Neural cell (in vitro differentiated cells): ENCODE measurements around the gene MAML3.

ENCODE experiments used
- MXI1 ChIP-seq: fragments of 450-650 bp; conservative IDR thresholded peaks from 2 replicates; pipeline ENCODE4 v1.6.1; 2014; ENCODE audit warnings: antibody characterized with exemption, mild to moderate bottlenecking; ENCODE audit not compliant: poor library complexity, severe bottlenecking
- RAD21 ChIP-seq: fragments of 450-650 bp; conservative IDR thresholded peaks from 2 replicates; pipeline ENCODE4 v1.6.1; 2014; ENCODE audit warnings: antibody characterized with exemption, mild to moderate bottlenecking, moderate library complexity
- SMC3 ChIP-seq: fragments of 450-650 bp; conservative IDR thresholded peaks from 2 replicates; pipeline ENCODE4 v1.6.1; 2014; ENCODE audit warnings: antibody characterized with exemption, mild to moderate bottlenecking, moderate library complexity; ENCODE audit not compliant: poor library complexity
- TAF1 ChIP-seq: IDR thresholded peaks from 2 replicates; pipeline ENCODE4 v1.6.1; 2012; ENCODE audit warnings: low read depth
- TF ChIP-seq, protein P1 (sequence below): fragments of 450-650 bp; IDR thresholded peaks from 2 replicates; pipeline ENCODE4 v1.5.1; 2014; ENCODE audit warnings: antibody characterized with exemption, mild to moderate bottlenecking, moderate library complexity; ENCODE audit not compliant: poor library complexity, severe bottlenecking

DNA sequence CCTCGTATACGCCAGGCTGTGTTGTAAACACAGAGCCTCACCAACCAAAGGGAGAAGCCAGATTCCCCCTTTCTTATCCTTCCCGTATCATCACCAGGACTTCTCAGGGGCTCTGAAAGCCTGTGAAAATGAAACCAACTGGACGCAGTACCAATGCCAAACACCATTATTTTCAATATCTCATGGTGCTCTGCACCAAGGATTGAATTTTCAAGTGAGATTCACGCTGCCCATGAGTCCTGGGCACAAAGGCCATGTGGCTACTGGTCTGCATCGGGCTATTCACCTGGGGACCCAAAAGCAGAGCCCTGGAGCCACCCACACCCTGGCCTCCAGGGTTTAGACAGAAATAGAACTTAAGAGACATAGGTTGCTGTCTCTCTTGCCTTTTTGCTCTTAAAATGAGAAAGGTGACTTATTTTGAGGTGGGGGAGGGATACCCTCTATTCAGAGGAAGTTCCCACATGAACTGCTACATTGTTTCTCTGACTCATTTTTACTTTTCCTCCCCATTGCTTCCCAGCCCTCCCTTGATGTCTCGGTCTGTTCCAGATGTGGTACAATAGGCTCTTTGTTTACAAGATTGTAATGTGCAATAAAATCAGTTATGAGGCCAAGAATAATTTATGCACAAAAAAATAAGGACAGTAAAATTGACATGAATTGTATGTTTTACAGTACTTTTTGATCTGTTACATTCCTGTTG lies 55.4 kb downstream of the MAML3 start:
- TF ChIP-seq, protein P1, sequence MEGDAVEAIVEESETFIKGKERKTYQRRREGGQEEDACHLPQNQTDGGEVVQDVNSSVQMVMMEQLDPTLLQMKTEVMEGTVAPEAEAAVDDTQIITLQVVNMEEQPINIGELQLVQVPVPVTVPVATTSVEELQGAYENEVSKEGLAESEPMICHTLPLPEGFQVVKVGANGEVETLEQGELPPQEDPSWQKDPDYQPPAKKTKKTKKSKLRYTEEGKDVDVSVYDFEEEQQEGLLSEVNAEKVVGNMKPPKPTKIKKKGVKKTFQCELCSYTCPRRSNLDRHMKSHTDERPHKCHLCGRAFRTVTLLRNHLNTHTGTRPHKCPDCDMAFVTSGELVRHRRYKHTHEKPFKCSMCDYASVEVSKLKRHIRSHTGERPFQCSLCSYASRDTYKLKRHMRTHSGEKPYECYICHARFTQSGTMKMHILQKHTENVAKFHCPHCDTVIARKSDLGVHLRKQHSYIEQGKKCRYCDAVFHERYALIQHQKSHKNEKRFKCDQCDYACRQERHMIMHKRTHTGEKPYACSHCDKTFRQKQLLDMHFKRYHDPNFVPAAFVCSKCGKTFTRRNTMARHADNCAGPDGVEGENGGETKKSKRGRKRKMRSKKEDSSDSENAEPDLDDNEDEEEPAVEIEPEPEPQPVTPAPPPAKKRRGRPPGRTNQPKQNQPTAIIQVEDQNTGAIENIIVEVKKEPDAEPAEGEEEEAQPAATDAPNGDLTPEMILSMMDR = no peak
- TF ChIP-seq TAF1 (no peak), RAD21 (no peak), SMC3 (no peak), MXI1 (no peak)
